ENCODE results near the gene GFM1. TPM values are rescaled to one million over a fixed set of nuclear protein-coding genes. Genes with fewer than 3 reads are reported as not detected.

The GFM1 gene
- total RNA-seq, 1 donor from 2014 or later = 56.4 TPM

GRCh38 chr3:158701420-158702065, 57.2 kb downstream of the GFM1 start:
- ATAC-seq (ENCODE audit: low read depth) (no peak), DNase-seq (no peak)
- H3K4me1 Mint-ChIP-seq = no peaks in the 10 kb centered on the region
- peaks cover 47% of the 10 kb centered on the region for H3K36me3 Mint-ChIP-seq (ENCODE audit: low read depth)
- no peak overlapping the region for H3K4me3 Mint-ChIP-seq
- H3K27ac Mint-ChIP-seq = no peak overlapping the region
- H3K27me3 Mint-ChIP-seq = no peaks in the 10 kb centered on the region
- intact Hi-C loops (cut with micrococcal nuclease) = no loop called here
- CTCF ChIA-PET = interaction anchor here (1.4 kb wide), 1 partner anchor 26 kb away, joined by 3 read pairs; no protein-coding TSS in a partner anchor
- TF ChIP-seq CTCF (IDR thresholded peaks at IDR 0.05) = no peak
- POLR2A ChIA-PET = no interaction called here
- H3K9me3 Mint-ChIP-seq = no peaks in the 10 kb centered on the region

GRCh38 chr3:158702815-158703481, 58.6 kb downstream of the GFM1 start:
- intact Hi-C loops (cut with micrococcal nuclease) = no loop called here
- Mint-ChIP-seq H3K4me3 (no peak overlapping the region), H3K36me3 (ENCODE audit: low read depth) (peaks cover 57% of the 10 kb centered on the region), H3K27ac (no peak overlapping the region), H3K4me1 (no peaks in the 10 kb centered on the region), H3K9me3 (no peaks in the 10 kb centered on the region), H3K27me3 (no peaks in the 10 kb centered on the region)
- ATAC-seq (ENCODE audit: low read depth) = no peak
- ChIA-PET CTCF (no interaction called here), POLR2A (interaction anchor here (0.7 kb wide), 1 partner anchor 118 kb away, joined by 3 read pairs; no protein-coding TSS in a partner anchor)
- no peak for DNase-seq
- no peak for TF ChIP-seq CTCF (IDR thresholded peaks at IDR 0.05)

- H3K27ac Mint-ChIP-seq = no peak overlapping the region
- no peaks in the 10 kb centered on the region for H3K27me3 Mint-ChIP-seq
- intact Hi-C loops (cut with micrococcal nuclease) = no loop called here
- POLR2A ChIA-PET = interaction anchor here (0.7 kb wide), 1 partner anchor 118 kb away, joined by 3 read pairs; no protein-coding TSS in a partner anchor
- ATAC-seq (ENCODE audit: low read depth) = no peak
- no peak for DNase-seq
- CTCF ChIA-PET = interaction anchor here (0.5 to 0.6 kb wide), 2 partner anchors 77 to 1170 kb away, joined by 3 read pairs; no protein-coding TSS in a partner anchor
- no peak for TF ChIP-seq CTCF (IDR thresholded peaks at IDR 0.05)
- H3K9me3 Mint-ChIP-seq = no peaks in the 10 kb centered on the region
- no peak overlapping the region for H3K4me3 Mint-ChIP-seq
- H3K36me3 Mint-ChIP-seq (ENCODE audit: low read depth) = peaks cover 61% of the 10 kb centered on the region
- no peaks in the 10 kb centered on the region for H3K4me1 Mint-ChIP-seq
Observed at GRCh38 chr3:158703566-158703965, 59.2 kb downstream of the GFM1 start.

GRCh38 chr3:158709666-158710083, 65.3 kb downstream of the GFM1 start:
- DNase-seq (no peak), ATAC-seq (ENCODE audit: low read depth) (no peak)
- Mint-ChIP-seq H3K27ac (no peak overlapping the region), H3K27me3 (no peaks in the 10 kb centered on the region), H3K36me3 (ENCODE audit: low read depth) (peaks cover 77% of the 10 kb centered on the region), H3K4me1 (peaks cover 5% of the 10 kb centered on the region), H3K4me3 (no peak overlapping the region), H3K9me3 (no peaks in the 10 kb centered on the region)
- ChIA-PET CTCF (no interaction called here), POLR2A (no interaction called here)
- TF ChIP-seq CTCF (IDR thresholded peaks at IDR 0.05) = no peak
- intact Hi-C loops (cut with micrococcal nuclease) = no loop called here

- ChIA-PET CTCF (no interaction called here), POLR2A (no interaction called here)
- TF ChIP-seq CTCF (IDR thresholded peaks at IDR 0.05) = no peak
- Mint-ChIP-seq H3K27ac (no peak overlapping the region), H3K4me1 (peaks cover 5% of the 10 kb centered on the region), H3K4me3 (no peak overlapping the region), H3K27me3 (no peaks in the 10 kb centered on the region), H3K36me3 (ENCODE audit: low read depth) (peaks cover 69% of the 10 kb centered on the region), H3K9me3 (no peaks in the 10 kb centered on the region)
- intact Hi-C loops (cut with micrococcal nuclease) = no loop called here
- ATAC-seq (ENCODE audit: low read depth) (no peak), DNase-seq (no peak)
Observed at GRCh38 chr3:158710601-158711000, 66.3 kb downstream of the GFM1 start.

Data from activated B cell treated with CpG ODN at 0.5 μM for 24 hours (primary cell).